ENCODE measurements around the gene BSPH1.
"Not testable (repeated sequence)": the region's sequence is repeated elsewhere in the genome, so short reads cannot be mapped to it uniquely, and the experiment has no call there.

The BSPH1 gene

DNA sequence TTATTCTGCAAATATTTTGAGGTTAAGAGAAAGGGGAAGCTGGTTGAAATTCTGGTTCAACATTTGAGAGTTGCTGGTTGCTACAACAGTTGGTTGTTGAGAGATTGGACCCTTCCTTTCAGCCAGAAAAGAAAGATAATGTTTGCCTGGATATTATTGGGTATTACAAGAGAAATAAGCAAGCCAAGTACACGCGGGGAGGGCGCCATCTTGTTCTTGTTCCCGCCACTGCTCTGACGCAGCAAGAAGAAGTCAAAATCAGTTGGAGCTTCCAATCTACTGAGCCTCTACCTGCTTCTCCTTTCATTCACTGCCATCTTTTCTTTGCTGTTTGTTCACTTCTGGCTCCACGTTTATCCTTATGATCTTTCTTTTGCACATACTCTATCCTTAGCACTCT, 18.4 kb downstream of the BSPH1 start:
- no peaks in the 10 kb centered on the region for H3K36me3 ChIP-seq (ENCODE audit: insufficient read depth, low read length)
- no peak overlapping the region for H3K27ac ChIP-seq
- no peak overlapping the region for H3K9ac ChIP-seq (ENCODE audit: insufficient read length)
- no peaks in the 10 kb centered on the region for H3K9me3 ChIP-seq (ENCODE audit: low read depth, low read length)
- H3K4me3 ChIP-seq = no peak overlapping the region
- no peak for DNase-seq (ENCODE audit: low read depth, low spot score)
- TF ChIP-seq FOXP2 (optimal IDR thresholded peaks at IDR 0.05; ENCODE audit: control extremely low read depth, extremely low read length, insufficient read depth) = no peak
- no peak for TF ChIP-seq EZH2 (IDR thresholded peaks at IDR 0.05)
- no peak for TF ChIP-seq POLR2AphosphoS5 (IDR thresholded peaks at IDR 0.05; ENCODE audit: borderline replicate concordance, low read depth, low read length)

DNA sequence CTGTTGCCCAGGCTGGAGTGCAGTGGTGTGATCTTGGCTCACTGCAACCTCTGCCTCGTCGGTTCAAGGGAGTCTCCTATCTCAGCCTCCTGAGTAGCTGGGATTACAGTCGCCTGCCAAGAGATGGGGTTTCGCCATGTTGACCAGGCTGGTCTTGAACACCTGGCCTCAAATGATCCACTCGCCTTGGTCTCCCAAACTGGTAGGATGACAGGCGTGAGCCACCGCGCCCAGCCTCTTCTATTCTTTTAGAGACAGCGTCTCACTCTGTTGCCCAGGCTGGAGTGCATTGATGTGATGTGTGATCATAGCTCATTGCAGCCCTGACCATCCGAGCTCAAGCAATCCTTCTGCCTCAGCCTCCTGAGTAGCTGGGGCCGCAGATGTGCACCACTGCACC, 36.0 kb downstream of the BSPH1 start:
- not testable (repeated sequence) for H3K4me3 ChIP-seq; H3K27ac ChIP-seq; DNase-seq (ENCODE audit: low read depth, low spot score); H3K36me3 ChIP-seq (ENCODE audit: insufficient read depth, low read length); H3K9ac ChIP-seq (ENCODE audit: insufficient read length); H3K9me3 ChIP-seq (ENCODE audit: low read depth, low read length)

DNA sequence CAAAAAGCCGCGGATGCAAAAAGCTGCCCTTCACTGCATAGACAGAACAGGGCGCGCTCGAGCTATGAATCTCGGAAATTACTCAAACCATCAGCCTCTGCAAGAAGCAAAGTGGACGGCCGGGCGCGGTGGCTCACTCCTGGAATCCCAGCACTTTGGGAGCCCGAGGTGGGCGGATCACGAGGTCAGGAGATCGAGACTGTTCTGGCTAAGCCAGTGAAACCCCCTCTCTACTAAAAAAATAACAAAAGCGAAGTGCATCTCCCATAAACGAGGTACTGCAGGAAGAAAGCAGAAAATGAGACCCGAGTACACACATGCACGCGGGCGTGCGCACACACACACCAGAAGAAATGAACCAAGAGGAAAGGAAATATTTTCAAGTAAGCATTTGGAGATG, 39.8 kb downstream of the BSPH1 start:
- not testable (repeated sequence) for DNase-seq (ENCODE audit: low read depth, low spot score); H3K9me3 ChIP-seq (ENCODE audit: low read depth, low read length); H3K9ac ChIP-seq (ENCODE audit: insufficient read length); H3K27ac ChIP-seq; H3K36me3 ChIP-seq (ENCODE audit: insufficient read depth, low read length); H3K4me3 ChIP-seq

DNA sequence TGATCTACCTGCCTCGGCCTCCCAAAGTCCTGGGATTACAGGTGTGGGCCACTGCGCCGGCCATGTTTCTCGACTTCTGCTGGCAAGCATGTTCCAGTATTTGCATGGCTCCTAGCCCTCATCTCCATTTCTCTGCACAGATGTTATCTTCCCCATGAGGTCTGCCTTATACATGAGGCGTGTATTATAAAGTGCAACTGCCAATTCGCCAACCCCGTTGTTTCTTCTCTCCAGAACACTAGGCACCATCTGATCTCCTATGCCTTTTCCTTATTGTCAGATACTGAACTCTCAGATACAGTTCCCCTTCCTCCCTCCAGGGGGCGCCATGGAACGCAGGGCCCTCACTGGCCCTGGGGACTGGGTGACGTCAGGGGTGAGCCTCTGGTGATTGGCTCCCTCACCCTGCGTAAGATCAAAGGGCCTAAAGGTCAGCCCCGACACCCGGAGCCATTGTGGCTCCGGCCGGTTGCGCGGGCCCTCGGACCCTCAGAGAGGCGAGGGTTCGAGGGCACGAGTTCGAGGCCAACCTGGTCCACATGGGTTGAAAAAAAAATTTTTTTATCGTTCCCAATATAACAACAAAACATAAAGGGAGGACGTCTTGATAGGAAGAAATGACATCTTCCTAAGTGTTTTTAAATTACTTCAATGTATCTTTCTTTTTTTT, 42.0 kb downstream of the BSPH1 start:
- not testable (repeated sequence) for H3K9ac ChIP-seq (ENCODE audit: insufficient read length); H3K9me3 ChIP-seq (ENCODE audit: low read depth, low read length); DNase-seq (ENCODE audit: low read depth, low spot score); H3K4me3 ChIP-seq; H3K27ac ChIP-seq; H3K36me3 ChIP-seq (ENCODE audit: insufficient read depth, low read length)

DNA sequence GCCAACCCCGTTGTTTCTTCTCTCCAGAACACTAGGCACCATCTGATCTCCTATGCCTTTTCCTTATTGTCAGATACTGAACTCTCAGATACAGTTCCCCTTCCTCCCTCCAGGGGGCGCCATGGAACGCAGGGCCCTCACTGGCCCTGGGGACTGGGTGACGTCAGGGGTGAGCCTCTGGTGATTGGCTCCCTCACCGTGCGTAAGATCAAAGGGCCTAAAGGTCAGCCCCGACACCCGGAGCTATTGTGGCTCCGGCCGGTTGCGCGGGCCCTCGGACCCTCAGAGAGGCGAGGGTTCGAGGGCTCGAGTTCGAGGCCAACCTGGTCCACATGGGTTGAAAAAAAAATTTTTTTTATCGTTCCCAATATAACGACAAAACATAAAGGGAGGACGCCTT, 63.4 kb downstream of the BSPH1 start:
- not testable (repeated sequence) for DNase-seq (ENCODE audit: low read depth, low spot score); H3K9ac ChIP-seq (ENCODE audit: insufficient read length); H3K27ac ChIP-seq; H3K9me3 ChIP-seq (ENCODE audit: low read depth, low read length); H3K4me3 ChIP-seq; H3K36me3 ChIP-seq (ENCODE audit: insufficient read depth, low read length)

DNA sequence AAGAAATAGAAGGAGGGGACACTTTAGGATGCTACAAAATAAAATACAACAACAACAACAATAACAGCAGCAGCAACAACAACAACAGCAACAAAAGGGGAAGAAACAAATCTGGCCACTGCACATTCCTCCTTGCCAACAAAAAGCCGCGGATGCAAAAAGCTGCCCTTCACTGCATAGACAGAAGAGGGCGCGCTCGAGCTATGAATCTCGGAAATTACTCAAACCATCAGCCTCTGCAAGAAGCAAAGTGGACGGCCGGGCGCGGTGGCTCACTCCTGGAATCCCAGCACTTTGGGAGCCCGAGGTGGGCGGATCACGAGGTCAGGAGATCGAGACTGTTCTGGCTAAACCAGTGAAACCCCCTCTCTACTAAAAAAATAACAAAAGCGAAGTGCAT, 71.9 kb downstream of the BSPH1 start:
- H3K4me3 ChIP-seq; DNase-seq (ENCODE audit: low read depth, low spot score); H3K9ac ChIP-seq (ENCODE audit: insufficient read length); H3K36me3 ChIP-seq (ENCODE audit: insufficient read depth, low read length); H3K9me3 ChIP-seq (ENCODE audit: low read depth, low read length); H3K27ac ChIP-seq: not testable (repeated sequence)
